Measurements from ENCODE around the gene CCDC81. TPM values are rescaled to one million over a fixed set of nuclear protein-coding genes. Genes with fewer than 3 reads are reported as not detected.
"Not testable (repeated sequence)": the region's sequence is repeated elsewhere in the genome, so short reads cannot be mapped to it uniquely, and the experiment has no call there.

CCDC81 gene
- total and polyA plus RNA-seq, 2 donors (not counting 1 experiment from before 2014, with no cell fraction given), result 0.66 to 7.0 TPM

DNA sequence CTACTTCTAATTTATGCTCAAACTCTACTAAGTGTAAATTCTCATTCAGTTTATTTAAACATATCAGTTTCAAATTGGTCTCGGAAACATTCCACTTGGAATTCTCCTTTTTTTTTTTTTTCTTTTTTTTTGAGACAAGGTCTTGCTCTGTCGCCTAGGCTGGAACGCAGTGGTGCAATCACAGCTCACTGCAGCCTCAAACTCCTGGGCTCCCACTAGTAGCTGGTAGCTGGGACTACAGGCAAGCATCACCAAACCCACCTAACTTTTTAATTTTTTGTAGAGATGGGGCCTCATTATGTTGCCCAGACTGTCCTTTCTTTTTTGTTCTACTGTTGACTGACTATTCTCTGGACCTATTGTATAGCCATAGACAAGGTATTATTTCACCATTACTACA is 33.3 kb upstream of the CCDC81 start:
- no peaks in the 10 kb centered on the region for H3K9me3 ChIP-seq (ENCODE audit: control insufficient read depth, insufficient read depth, low read depth, low read length)

DNA sequence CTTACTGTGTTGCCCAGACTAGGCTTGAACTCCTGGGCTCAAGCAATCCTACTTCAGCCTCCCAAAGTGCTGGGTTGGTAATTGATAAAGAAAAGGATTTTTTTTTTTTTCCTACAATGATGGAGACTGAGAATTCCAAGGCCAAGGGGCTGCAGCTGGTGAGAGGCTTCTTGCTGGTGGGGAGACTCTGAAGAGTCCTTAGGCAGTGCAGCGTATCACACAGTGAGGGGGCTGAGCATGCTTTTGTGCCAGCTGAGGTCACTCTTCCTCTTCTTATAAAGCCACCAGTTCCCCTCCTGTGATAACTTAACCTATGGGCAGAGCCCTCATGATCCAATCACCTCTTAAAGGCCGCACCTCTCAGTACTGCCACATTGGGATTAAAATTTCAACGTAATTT is 28.2 kb upstream of the CCDC81 start:
- Histone ChIP-seq H3K27me3 (ENCODE audit: control insufficient read depth, insufficient read depth, low read length) (no peaks in the 10 kb centered on the region), H2AFZ (ENCODE audit: low read length) (no peak overlapping the region), H3K27ac (ENCODE audit: insufficient read depth, low read length) (no peak overlapping the region), H3K9ac (ENCODE audit: insufficient read depth, low read length) (no peak overlapping the region), H4K20me1 (ENCODE audit: control insufficient read depth, extremely low read depth, insufficient read depth, low read length) (no peaks in the 10 kb centered on the region), H3K36me3 (ENCODE audit: control insufficient read depth, insufficient read depth, low read length) (no peaks in the 10 kb centered on the region), H3K9me3 (ENCODE audit: control insufficient read depth, insufficient read depth, low read depth, low read length) (no peaks in the 10 kb centered on the region), H3K4me3 (replicated peaks in 1 of 4; ENCODE audit: control extremely low read depth in 1 of 4, insufficient read depth in 1 of 4, low read depth in 3 of 4, low read length in 4 of 4) (no peak overlapping the region), H3K4me1 (ENCODE audit: control insufficient read depth, extremely low read depth, insufficient read depth, low read length) (no peaks in the 10 kb centered on the region), H3K79me2 (ENCODE audit: control insufficient read depth, insufficient read depth, low read length) (no peaks in the 10 kb centered on the region), H3K4me2 (ENCODE audit: extremely low read depth, insufficient read depth, low read length) (no peak overlapping the region)
- DNase-seq (ENCODE audit: low read depth in 2 of 2), result no peak
- TF ChIP-seq EZH2 (IDR thresholded peaks at IDR 0.05; ENCODE audit: low read length, missing control alignments), result no peak
- TF ChIP-seq, protein P1, sequence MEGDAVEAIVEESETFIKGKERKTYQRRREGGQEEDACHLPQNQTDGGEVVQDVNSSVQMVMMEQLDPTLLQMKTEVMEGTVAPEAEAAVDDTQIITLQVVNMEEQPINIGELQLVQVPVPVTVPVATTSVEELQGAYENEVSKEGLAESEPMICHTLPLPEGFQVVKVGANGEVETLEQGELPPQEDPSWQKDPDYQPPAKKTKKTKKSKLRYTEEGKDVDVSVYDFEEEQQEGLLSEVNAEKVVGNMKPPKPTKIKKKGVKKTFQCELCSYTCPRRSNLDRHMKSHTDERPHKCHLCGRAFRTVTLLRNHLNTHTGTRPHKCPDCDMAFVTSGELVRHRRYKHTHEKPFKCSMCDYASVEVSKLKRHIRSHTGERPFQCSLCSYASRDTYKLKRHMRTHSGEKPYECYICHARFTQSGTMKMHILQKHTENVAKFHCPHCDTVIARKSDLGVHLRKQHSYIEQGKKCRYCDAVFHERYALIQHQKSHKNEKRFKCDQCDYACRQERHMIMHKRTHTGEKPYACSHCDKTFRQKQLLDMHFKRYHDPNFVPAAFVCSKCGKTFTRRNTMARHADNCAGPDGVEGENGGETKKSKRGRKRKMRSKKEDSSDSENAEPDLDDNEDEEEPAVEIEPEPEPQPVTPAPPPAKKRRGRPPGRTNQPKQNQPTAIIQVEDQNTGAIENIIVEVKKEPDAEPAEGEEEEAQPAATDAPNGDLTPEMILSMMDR (conservative IDR thresholded peaks at IDR 0.05 in 1 of 2, IDR thresholded peaks at IDR 0.05 in 1 of 2; ENCODE audit: low read depth in 1 of 2, low read length in 2 of 2), result no peak

More for the DNA sequence above, 33.3 kb upstream of the CCDC81 start:
- no peak overlapping the region for H3K4me2 ChIP-seq (ENCODE audit: extremely low read depth, insufficient read depth, low read length)
- H3K36me3 ChIP-seq (ENCODE audit: control insufficient read depth, insufficient read depth, low read length), result no peaks in the 10 kb centered on the region
- H3K27ac ChIP-seq (ENCODE audit: insufficient read depth, low read length), result no peak overlapping the region
- H3K79me2 ChIP-seq (ENCODE audit: control insufficient read depth, insufficient read depth, low read length), result no peaks in the 10 kb centered on the region
- H2AFZ ChIP-seq (ENCODE audit: low read length), result no peak overlapping the region
- DNase-seq (ENCODE audit: low read depth in 2 of 2), result no peak
- no peak overlapping the region for H3K9ac ChIP-seq (ENCODE audit: insufficient read depth, low read length)
- H3K4me1 ChIP-seq (ENCODE audit: control insufficient read depth, extremely low read depth, insufficient read depth, low read length), result no peaks in the 10 kb centered on the region
- H4K20me1 ChIP-seq (ENCODE audit: control insufficient read depth, extremely low read depth, insufficient read depth, low read length), result no peaks in the 10 kb centered on the region
- H3K27me3 ChIP-seq (ENCODE audit: control insufficient read depth, insufficient read depth, low read length), result no peaks in the 10 kb centered on the region
- no peak for TF ChIP-seq EZH2 (IDR thresholded peaks at IDR 0.05; ENCODE audit: low read length, missing control alignments)
- TF ChIP-seq, protein P1 (conservative IDR thresholded peaks at IDR 0.05 in 1 of 2, IDR thresholded peaks at IDR 0.05 in 1 of 2; ENCODE audit: low read depth in 1 of 2, low read length in 2 of 2), result no peak
- H3K4me3 ChIP-seq (replicated peaks in 1 of 4; ENCODE audit: control extremely low read depth in 1 of 4, insufficient read depth in 1 of 4, low read depth in 3 of 4, low read length in 4 of 4), result no peak overlapping the region

DNA sequence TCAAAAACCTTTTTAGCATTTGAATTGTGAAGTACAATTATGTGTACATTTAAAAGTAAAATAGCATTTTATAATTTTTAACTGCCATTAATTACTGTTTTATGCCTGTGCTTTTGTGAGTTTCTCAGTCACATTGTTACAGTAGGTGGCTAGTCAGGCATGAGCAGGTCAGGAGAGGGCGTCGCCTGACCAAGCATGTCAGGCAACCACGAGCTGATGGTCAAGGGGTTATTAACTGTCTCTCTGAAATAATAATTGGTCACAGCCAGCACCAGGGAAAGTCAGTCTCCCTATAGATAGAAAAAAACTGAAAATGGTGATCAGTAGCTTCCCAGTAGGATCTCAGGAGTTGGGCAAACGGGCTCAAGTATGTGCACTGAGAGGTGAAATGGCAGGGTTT is 19.4 kb upstream of the CCDC81 start:
- Histone ChIP-seq H4K20me1 (ENCODE audit: control insufficient read depth, extremely low read depth, insufficient read depth, low read length) (no peaks in the 10 kb centered on the region), H3K9me3 (ENCODE audit: control insufficient read depth, insufficient read depth, low read depth, low read length) (no peaks in the 10 kb centered on the region), H2AFZ (ENCODE audit: low read length) (no peak overlapping the region), H3K27me3 (ENCODE audit: control insufficient read depth, insufficient read depth, low read length) (no peaks in the 10 kb centered on the region), H3K27ac (ENCODE audit: insufficient read depth, low read length) (no peak overlapping the region), H3K4me1 (ENCODE audit: control insufficient read depth, extremely low read depth, insufficient read depth, low read length) (no peaks in the 10 kb centered on the region), H3K36me3 (ENCODE audit: control insufficient read depth, insufficient read depth, low read length) (no peaks in the 10 kb centered on the region), H3K4me3 (replicated peaks in 1 of 4; ENCODE audit: control extremely low read depth in 1 of 4, insufficient read depth in 1 of 4, low read depth in 3 of 4, low read length in 4 of 4) (no peak overlapping the region), H3K4me2 (ENCODE audit: extremely low read depth, insufficient read depth, low read length) (no peak overlapping the region), H3K9ac (ENCODE audit: insufficient read depth, low read length) (no peak overlapping the region), H3K79me2 (ENCODE audit: control insufficient read depth, insufficient read depth, low read length) (no peaks in the 10 kb centered on the region)
- no peak for DNase-seq (ENCODE audit: low read depth in 2 of 2)
- TF ChIP-seq, protein P1 (conservative IDR thresholded peaks at IDR 0.05 in 1 of 2, IDR thresholded peaks at IDR 0.05 in 1 of 2; ENCODE audit: low read depth in 1 of 2, low read length in 2 of 2), result no peak
- TF ChIP-seq EZH2 (IDR thresholded peaks at IDR 0.05; ENCODE audit: low read length, missing control alignments), result no peak

DNA sequence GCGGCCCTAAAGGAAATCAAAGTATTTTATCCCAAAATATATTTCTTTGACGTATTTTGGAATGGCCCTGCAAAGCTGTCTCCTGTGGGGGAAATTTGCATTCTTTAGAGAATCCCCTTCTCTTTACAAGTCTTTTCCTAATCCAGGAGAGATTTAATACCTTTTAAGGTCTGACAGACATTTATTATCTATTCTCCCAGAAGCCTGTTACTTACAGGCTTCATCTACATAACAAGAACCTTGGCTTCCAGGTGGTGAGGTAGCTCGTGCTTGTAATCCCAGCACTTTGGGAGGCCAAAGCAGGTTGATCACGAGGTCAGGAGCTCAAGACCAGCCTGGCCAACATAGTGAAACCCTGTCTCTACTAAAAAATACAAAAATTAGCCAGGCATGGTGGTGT is 17.3 kb upstream of the CCDC81 start:
- H3K79me2 ChIP-seq (ENCODE audit: control insufficient read depth, insufficient read depth, low read length); H4K20me1 ChIP-seq (ENCODE audit: control insufficient read depth, extremely low read depth, insufficient read depth, low read length); DNase-seq (ENCODE audit: low read depth in 2 of 2); H3K4me3 ChIP-seq (replicated peaks in 1 of 4; ENCODE audit: control extremely low read depth in 1 of 4, insufficient read depth in 1 of 4, low read depth in 3 of 4, low read length in 4 of 4); H3K27ac ChIP-seq (ENCODE audit: insufficient read depth, low read length); H3K4me2 ChIP-seq (ENCODE audit: extremely low read depth, insufficient read depth, low read length); H3K27me3 ChIP-seq (ENCODE audit: control insufficient read depth, insufficient read depth, low read length); H3K36me3 ChIP-seq (ENCODE audit: control insufficient read depth, insufficient read depth, low read length); H3K9me3 ChIP-seq (ENCODE audit: control insufficient read depth, insufficient read depth, low read depth, low read length); H2AFZ ChIP-seq (ENCODE audit: low read length); H3K9ac ChIP-seq (ENCODE audit: insufficient read depth, low read length); H3K4me1 ChIP-seq (ENCODE audit: control insufficient read depth, extremely low read depth, insufficient read depth, low read length): not testable (repeated sequence)
